ENCODE results near the gene TRIM17.

DNA sequence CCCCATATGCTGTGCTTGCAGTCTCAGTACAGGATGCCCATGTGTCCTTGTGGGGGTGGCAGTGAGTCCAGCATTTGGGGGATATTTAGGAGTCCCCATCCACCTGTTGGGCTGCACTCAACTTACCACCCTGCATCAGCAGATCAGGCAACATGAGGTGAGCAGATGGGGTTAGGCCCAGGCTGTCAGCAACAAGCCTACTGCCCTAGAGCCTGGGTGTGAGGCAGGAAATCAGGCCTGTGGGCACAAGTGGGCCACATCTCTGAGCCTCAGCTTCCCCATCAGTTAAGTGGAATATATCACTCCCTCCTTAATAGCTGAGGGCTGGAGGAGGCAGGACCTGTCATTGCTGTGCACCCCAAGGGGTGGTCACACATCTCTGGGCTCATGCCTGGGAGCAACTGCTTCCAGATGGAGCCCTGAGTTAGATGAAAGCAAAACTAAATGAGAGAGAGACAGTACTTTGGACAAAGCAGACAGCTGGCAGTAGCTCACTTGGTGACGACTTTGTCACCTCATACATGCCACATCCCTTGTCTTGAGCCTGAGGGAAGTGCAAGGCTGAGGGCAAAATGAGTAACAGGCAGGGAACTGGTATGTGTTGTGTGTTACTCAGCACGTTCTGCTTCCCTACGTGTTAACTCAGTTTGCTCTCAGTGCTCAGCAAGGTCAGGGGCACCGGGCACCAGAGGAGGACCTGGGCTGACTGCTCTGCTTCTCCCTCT lies 58.5 kb downstream of the TRIM17 start:
- TF ChIP-seq, protein P1, sequence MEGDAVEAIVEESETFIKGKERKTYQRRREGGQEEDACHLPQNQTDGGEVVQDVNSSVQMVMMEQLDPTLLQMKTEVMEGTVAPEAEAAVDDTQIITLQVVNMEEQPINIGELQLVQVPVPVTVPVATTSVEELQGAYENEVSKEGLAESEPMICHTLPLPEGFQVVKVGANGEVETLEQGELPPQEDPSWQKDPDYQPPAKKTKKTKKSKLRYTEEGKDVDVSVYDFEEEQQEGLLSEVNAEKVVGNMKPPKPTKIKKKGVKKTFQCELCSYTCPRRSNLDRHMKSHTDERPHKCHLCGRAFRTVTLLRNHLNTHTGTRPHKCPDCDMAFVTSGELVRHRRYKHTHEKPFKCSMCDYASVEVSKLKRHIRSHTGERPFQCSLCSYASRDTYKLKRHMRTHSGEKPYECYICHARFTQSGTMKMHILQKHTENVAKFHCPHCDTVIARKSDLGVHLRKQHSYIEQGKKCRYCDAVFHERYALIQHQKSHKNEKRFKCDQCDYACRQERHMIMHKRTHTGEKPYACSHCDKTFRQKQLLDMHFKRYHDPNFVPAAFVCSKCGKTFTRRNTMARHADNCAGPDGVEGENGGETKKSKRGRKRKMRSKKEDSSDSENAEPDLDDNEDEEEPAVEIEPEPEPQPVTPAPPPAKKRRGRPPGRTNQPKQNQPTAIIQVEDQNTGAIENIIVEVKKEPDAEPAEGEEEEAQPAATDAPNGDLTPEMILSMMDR (IDR thresholded peaks at IDR 0.05) = no peak
- TF ChIP-seq POLR2A (IDR thresholded peaks at IDR 0.05) = no peak
- TF ChIP-seq POLR2AphosphoS5 (IDR thresholded peaks at IDR 0.05) = no peak
